ENCODE data around the gene MAP2K2.

MAP2K2 gene

GRCh38 chr19:4058693-4059452 is 65.0 kb downstream of the MAP2K2 start:
- H3K56ac ChIP-seq (ENCODE audit: low read length): no peak overlapping the region
- H3K23ac ChIP-seq (ENCODE audit: low read length): no peak overlapping the region
- no peak overlapping the region for H4K5ac ChIP-seq (ENCODE audit: low read length)
- no peak overlapping the region for H2AK5ac ChIP-seq (ENCODE audit: low read length)
- DNase-seq: no peak
- H3K36me3 ChIP-seq (ENCODE audit: control insufficient read depth, insufficient read depth, low read length): peaks cover 1% of the 10 kb centered on the region
- H3K4me2 ChIP-seq (ENCODE audit: low read length): no peak overlapping the region
- no peak overlapping the region for H2BK15ac ChIP-seq (replicated peaks; ENCODE audit: low read depth)
- no peak overlapping the region for H3K18ac ChIP-seq (ENCODE audit: low read length)
- H2BK5ac ChIP-seq (ENCODE audit: low read length): no peak overlapping the region
- H3K27ac ChIP-seq (ENCODE audit: low read depth, low read length): no peak overlapping the region
- no peak overlapping the region for H4K8ac ChIP-seq (ENCODE audit: low read depth, low read length)
- H3K4me3 ChIP-seq (ENCODE audit: low read length): no peak overlapping the region
- no peak overlapping the region for H3K9ac ChIP-seq (ENCODE audit: low read length)
- no peak overlapping the region for H3K4ac ChIP-seq (ENCODE audit: low read depth, low read length)
- peaks cover 22% of the 10 kb centered on the region for H3K79me1 ChIP-seq (ENCODE audit: low read length)
- H3K79me2 ChIP-seq (ENCODE audit: control insufficient read depth, insufficient read depth, low read length): peaks cover 71% of the 10 kb centered on the region
- H2BK120ac ChIP-seq (ENCODE audit: low read depth, low read length): no peak overlapping the region
- no peaks in the 10 kb centered on the region for H3K4me1 ChIP-seq (ENCODE audit: control insufficient read depth, low read depth, low read length)
- WGBS (ENCODE audit: extremely low coverage, insufficient coverage, low lambda C conversion rate): no CpG with 5 or more reads among the region's 30 CpGs
- H3K27me3 ChIP-seq (ENCODE audit: insufficient read depth, low read length, poor library complexity): no peaks in the 10 kb centered on the region

DNA sequence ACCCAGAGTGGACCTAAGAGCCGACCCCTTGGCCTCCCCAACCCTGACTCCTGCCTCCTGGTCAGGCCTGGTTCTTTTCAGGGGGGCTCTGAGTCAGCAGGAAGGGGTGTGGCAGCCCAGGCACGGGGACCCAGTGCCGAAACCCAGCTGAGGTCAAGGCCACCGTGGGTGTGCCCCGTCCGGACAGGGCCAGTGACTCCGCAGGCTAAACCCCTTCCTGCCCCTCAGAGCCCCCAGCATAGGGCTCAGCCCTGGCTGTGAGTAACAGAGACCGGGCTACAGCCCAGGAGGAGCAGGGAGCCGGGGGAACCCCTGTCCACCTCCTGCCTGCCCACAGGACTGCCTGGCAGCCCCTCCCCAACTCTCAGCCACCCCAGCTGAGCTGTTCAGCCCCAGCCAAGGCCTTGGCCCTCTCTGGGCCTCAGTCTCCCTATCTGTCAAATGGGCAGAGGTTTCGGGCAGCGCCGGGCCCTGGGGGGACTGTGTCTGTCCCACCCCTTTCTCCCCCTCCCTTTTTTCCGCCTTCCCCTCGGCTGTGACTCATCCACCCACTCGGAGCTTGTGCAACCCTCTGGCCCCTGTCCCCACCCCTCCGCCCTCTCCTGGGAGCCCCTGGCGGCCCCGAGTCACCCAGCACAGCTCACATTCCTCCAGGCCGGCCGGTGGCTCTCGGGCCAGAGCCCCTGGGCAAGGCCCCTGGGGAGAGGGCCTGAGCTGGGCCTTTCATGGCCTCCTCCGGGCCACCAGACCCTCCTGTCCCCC is 65.8 kb downstream of the MAP2K2 start:
- Histone ChIP-seq H3K27me3 (ENCODE audit: insufficient read depth, low read length, poor library complexity) (no peaks in the 10 kb centered on the region), H2BK5ac (ENCODE audit: low read length) (no peak overlapping the region), H3K4me1 (ENCODE audit: control insufficient read depth, low read depth, low read length) (no peaks in the 10 kb centered on the region), H4K8ac (ENCODE audit: low read depth, low read length) (no peak overlapping the region), H3K56ac (ENCODE audit: low read length) (no peak overlapping the region), H3K79me2 (ENCODE audit: control insufficient read depth, insufficient read depth, low read length) (peaks cover 70% of the 10 kb centered on the region), H3K4ac (ENCODE audit: low read depth, low read length) (no peak overlapping the region), H3K23ac (ENCODE audit: low read length) (no peak overlapping the region), H3K36me3 (ENCODE audit: control insufficient read depth, insufficient read depth, low read length) (peaks cover 8% of the 10 kb centered on the region), H3K4me3 (ENCODE audit: low read length) (no peak overlapping the region), H2AK5ac (ENCODE audit: low read length) (no peak overlapping the region), H4K5ac (ENCODE audit: low read length) (no peak overlapping the region), H3K4me2 (ENCODE audit: low read length) (no peak overlapping the region), H3K27ac (ENCODE audit: low read depth, low read length) (no peak overlapping the region), H3K79me1 (ENCODE audit: low read length) (peaks cover 28% of the 10 kb centered on the region), H2BK120ac (ENCODE audit: low read depth, low read length) (no peak overlapping the region), H2BK15ac (replicated peaks; ENCODE audit: low read depth) (no peak overlapping the region), H3K18ac (ENCODE audit: low read length) (no peak overlapping the region), H3K9ac (ENCODE audit: low read length) (no peak overlapping the region)
- no CpG with 5 or more reads among the region's 22 CpGs for WGBS (ENCODE audit: extremely low coverage, insufficient coverage, low lambda C conversion rate)
- DNase-seq: peak; percentile 74

DNA sequence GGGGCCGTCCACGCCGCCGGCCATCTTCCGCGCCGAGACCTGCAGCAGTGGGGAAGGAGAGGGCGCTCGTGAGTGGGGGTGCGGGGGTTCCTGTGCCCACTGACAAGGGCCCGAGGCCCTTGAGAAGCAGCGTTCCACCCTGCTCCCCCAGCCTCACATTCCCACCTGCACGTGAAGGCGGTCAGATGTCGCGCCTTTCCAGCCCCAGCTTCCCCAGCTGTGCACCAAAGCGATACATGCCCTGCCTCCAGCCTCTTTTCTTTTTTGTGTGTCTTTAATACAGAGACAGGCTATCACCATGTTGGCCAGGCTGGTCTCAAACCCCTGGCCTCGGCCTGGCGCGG is 68.7 kb downstream of the MAP2K2 start:
- Histone ChIP-seq H3K27ac (ENCODE audit: low read depth, low read length) (no peak overlapping the region), H2BK15ac (replicated peaks; ENCODE audit: low read depth) (no peak overlapping the region), H3K23ac (ENCODE audit: low read length) (no peak overlapping the region), H3K18ac (ENCODE audit: low read length) (no peak overlapping the region), H3K79me1 (ENCODE audit: low read length) (peaks cover 26% of the 10 kb centered on the region), H4K8ac (ENCODE audit: low read depth, low read length) (no peak overlapping the region), H3K36me3 (ENCODE audit: control insufficient read depth, insufficient read depth, low read length) (peaks cover 8% of the 10 kb centered on the region), H3K56ac (ENCODE audit: low read length) (no peak overlapping the region), H4K5ac (ENCODE audit: low read length) (no peak overlapping the region), H2AK5ac (ENCODE audit: low read length) (no peak overlapping the region), H2BK5ac (ENCODE audit: low read length) (no peak overlapping the region), H3K9ac (ENCODE audit: low read length) (no peak overlapping the region), H2BK120ac (ENCODE audit: low read depth, low read length) (no peak overlapping the region), H3K4me2 (ENCODE audit: low read length) (no peak overlapping the region), H3K4ac (ENCODE audit: low read depth, low read length) (no peak overlapping the region), H3K4me1 (ENCODE audit: control insufficient read depth, low read depth, low read length) (no peaks in the 10 kb centered on the region), H3K27me3 (ENCODE audit: insufficient read depth, low read length, poor library complexity) (no peaks in the 10 kb centered on the region), H3K79me2 (ENCODE audit: control insufficient read depth, insufficient read depth, low read length) (peaks cover 56% of the 10 kb centered on the region), H3K4me3 (ENCODE audit: low read length) (no peak overlapping the region)
- DNase-seq: no peak
- WGBS (ENCODE audit: extremely low coverage, insufficient coverage, low lambda C conversion rate): no CpG with 5 or more reads among the region's 20 CpGs

GRCh38 chr19:4054441-4055208 is 69.3 kb downstream of the MAP2K2 start:
- no peak overlapping the region for H2BK15ac ChIP-seq (replicated peaks; ENCODE audit: low read depth)
- no peak overlapping the region for H3K27ac ChIP-seq (ENCODE audit: low read depth, low read length)
- H3K79me2 ChIP-seq (ENCODE audit: control insufficient read depth, insufficient read depth, low read length): peaks cover 51% of the 10 kb centered on the region
- no peak overlapping the region for H3K9ac ChIP-seq (ENCODE audit: low read length)
- H2BK5ac ChIP-seq (ENCODE audit: low read length): no peak overlapping the region
- no peak for DNase-seq
- H3K27me3 ChIP-seq (ENCODE audit: insufficient read depth, low read length, poor library complexity): no peaks in the 10 kb centered on the region
- no peak overlapping the region for H3K56ac ChIP-seq (ENCODE audit: low read length)
- WGBS (ENCODE audit: extremely low coverage, insufficient coverage, low lambda C conversion rate): no CpG with 5 or more reads among the region's 91 CpGs
- no peak overlapping the region for H3K18ac ChIP-seq (ENCODE audit: low read length)
- H3K4me1 ChIP-seq (ENCODE audit: control insufficient read depth, low read depth, low read length): no peaks in the 10 kb centered on the region
- peaks cover 8% of the 10 kb centered on the region for H3K36me3 ChIP-seq (ENCODE audit: control insufficient read depth, insufficient read depth, low read length)
- H3K4me3 ChIP-seq (ENCODE audit: low read length): no peak overlapping the region
- no peak overlapping the region for H2AK5ac ChIP-seq (ENCODE audit: low read length)
- no peak overlapping the region for H4K5ac ChIP-seq (ENCODE audit: low read length)
- no peak overlapping the region for H3K4me2 ChIP-seq (ENCODE audit: low read length)
- no peak overlapping the region for H2BK120ac ChIP-seq (ENCODE audit: low read depth, low read length)
- no peak overlapping the region for H4K8ac ChIP-seq (ENCODE audit: low read depth, low read length)
- H3K79me1 ChIP-seq (ENCODE audit: low read length): peaks cover 25% of the 10 kb centered on the region
- no peak overlapping the region for H3K23ac ChIP-seq (ENCODE audit: low read length)
- no peak overlapping the region for H3K4ac ChIP-seq (ENCODE audit: low read depth, low read length)

- H2AK5ac ChIP-seq (ENCODE audit: low read length): no peak overlapping the region
- no peak overlapping the region for H2BK5ac ChIP-seq (ENCODE audit: low read length)
- peaks cover 8% of the 10 kb centered on the region for H3K36me3 ChIP-seq (ENCODE audit: control insufficient read depth, insufficient read depth, low read length)
- no CpG with 5 or more reads among the region's 82 CpGs for WGBS (ENCODE audit: extremely low coverage, insufficient coverage, low lambda C conversion rate)
- no peak overlapping the region for H3K18ac ChIP-seq (ENCODE audit: low read length)
- no peak overlapping the region for H3K23ac ChIP-seq (ENCODE audit: low read length)
- no peak overlapping the region for H4K8ac ChIP-seq (ENCODE audit: low read depth, low read length)
- no peak overlapping the region for H3K56ac ChIP-seq (ENCODE audit: low read length)
- no peaks in the 10 kb centered on the region for H3K4me1 ChIP-seq (ENCODE audit: control insufficient read depth, low read depth, low read length)
- H2BK15ac ChIP-seq (replicated peaks; ENCODE audit: low read depth): no peak overlapping the region
- peaks cover 46% of the 10 kb centered on the region for H3K79me2 ChIP-seq (ENCODE audit: control insufficient read depth, insufficient read depth, low read length)
- no peak for DNase-seq
- peaks cover 23% of the 10 kb centered on the region for H3K79me1 ChIP-seq (ENCODE audit: low read length)
- no peaks in the 10 kb centered on the region for H3K27me3 ChIP-seq (ENCODE audit: insufficient read depth, low read length, poor library complexity)
- H3K4ac ChIP-seq (ENCODE audit: low read depth, low read length): no peak overlapping the region
- no peak overlapping the region for H2BK120ac ChIP-seq (ENCODE audit: low read depth, low read length)
- no peak overlapping the region for H3K4me2 ChIP-seq (ENCODE audit: low read length)
- H3K27ac ChIP-seq (ENCODE audit: low read depth, low read length): no peak overlapping the region
- H4K5ac ChIP-seq (ENCODE audit: low read length): no peak overlapping the region
- H3K9ac ChIP-seq (ENCODE audit: low read length): no peak overlapping the region
- no peak overlapping the region for H3K4me3 ChIP-seq (ENCODE audit: low read length)
Measured at GRCh38 chr19:4053423-4054324, 70.2 kb downstream of the MAP2K2 start.

Data from mesendoderm (in vitro differentiated cells).